K562 (cell line): Measurements from ENCODE around the gene TMEM72. TPM values are rescaled to one million over a fixed set of nuclear protein-coding genes. Genes with fewer than 3 reads are reported as not detected.

ENCODE experiments used
- ETS2 ChIP-seq: IDR thresholded peaks from 2 replicates; pipeline ENCODE4 v1.6.1; 2016; ENCODE audit warnings: borderline replicate concordance, missing genetic modification characterization, mild to moderate bottlenecking, moderate library complexity, missing compliant biosample characterization; ENCODE audit not compliant: poor library complexity, severe bottlenecking
- ETV1 ChIP-seq: fragments of 450-650 bp; conservative IDR thresholded peaks from 2 replicates; pipeline ENCODE4 v1.6.1; 2016; ENCODE audit warnings: missing genetic modification characterization, control low read depth, low read depth, missing compliant biosample characterization
- KLF16 ChIP-seq: IDR thresholded peaks from 2 replicates; pipeline ENCODE4 v1.6.1; 2016; ENCODE audit warnings: antibody characterized with exemption
- MTA1 ChIP-seq: fragments of 450-650 bp; IDR thresholded peaks from 2 replicates; pipeline ENCODE4 v1.6.1; 2017; ENCODE audit warnings: borderline replicate concordance
- PHB ChIP-seq: fragments of 250-450 bp; sonication (Bioruptor Pico); IDR thresholded peaks from 2 replicates; pipeline ENCODE4 v1.5.0; 2021
- POLR2A ChIP-seq: fragments of 450-650 bp; conservative IDR thresholded peaks from 2 replicates; pipeline ENCODE4 v1.6.1; 2016
- RAD51 ChIP-seq: fragments of 450-650 bp; IDR thresholded peaks from 2 replicates; pipeline ENCODE4 v1.7.1; 2016; ENCODE audit warnings: low read depth, mild to moderate bottlenecking, borderline replicate concordance
- RFX5 ChIP-seq: IDR thresholded peaks from 2 replicates; pipeline ENCODE4 v1.6.1; 2011; ENCODE audit warnings: low read depth, mild to moderate bottlenecking, improper control_type of control experiment, low read length
- ZBTB17 ChIP-seq: fragments of 450-650 bp; formaldehyde crosslinking; IDR thresholded peaks from 2 replicates; pipeline ENCODE4 v1.4.0; 2020; ENCODE audit warnings: mild to moderate bottlenecking
- ZBTB7A ChIP-seq: IDR thresholded peaks from 2 replicates; pipeline ENCODE4 v1.6.1; 2011; ENCODE audit warnings: low read depth, mild to moderate bottlenecking, low read length, moderate library complexity, borderline replicate concordance; ENCODE audit not compliant: control insufficient read depth
- polyA plus RNA-seq, 8 experiments: library from polyadenylated mRNA; depleted of rRNA in 4 of 8; stranded (reverse) in 5 of 8; unstranded in 3 of 8; fragments of >200 nt; fragmentation: Nextera tagmentation in 2 of 8; fragmentation: Illumina TruSeq in 1 of 8; extraction: Ambion mirVana in 2 of 8; extraction: Trizol in 1 of 8; gene quantifications; 2 replicates each; pipeline versions ENCODE4 v1.2.1 to v1.2.3, GENCODE V29; 2011 to 2014; ENCODE audit warnings: inconsistent platforms in 1 of 8, missing spikeins in 1 of 8
- total RNA-seq, 7 experiments: library from RNA; depleted of rRNA in 6 of 7; stranded (reverse); fragments of >200 nt in 6 of 7; fragmentation: Illumina TruSeq in 2 of 7; extraction: Trizol in 2 of 7; gene quantifications; 2 replicates each; pipeline versions ENCODE4 v1.2.1 to v1.2.3, GENCODE V29; 2011 to 2021; ENCODE audit warnings: low replicate concordance in 1 of 7
- TF ChIP-seq, protein P1 (sequence below): sonication (generic); formaldehyde crosslinking; IDR thresholded peaks from 2 replicates; pipeline ENCODE4 v1.9.0; 2022; ENCODE audit warnings: mild to moderate bottlenecking, missing genetic modification reagents
- TF ChIP-seq, protein P2 (sequence below): IDR thresholded peaks from 3 replicates; pipeline ENCODE4 v1.6.1; 2011; ENCODE audit warnings: borderline replicate concordance, mild to moderate bottlenecking, moderate library complexity; ENCODE audit not compliant: insufficient read length; ENCODE audit errors: extremely low read depth
- TF ChIP-seq, protein P3 (sequence below): fragments of 250-450 bp; sonication (Bioruptor Pico); IDR thresholded peaks from 2 replicates; pipeline ENCODE4 v1.8.0; 2021; ENCODE audit warnings: borderline replicate concordance, mild to moderate bottlenecking, moderate library complexity; ENCODE audit not compliant: poor library complexity, severe bottlenecking
- TF ChIP-seq, protein P4 (sequence below): sonication (generic); formaldehyde crosslinking; IDR thresholded peaks from 2 replicates; pipeline ENCODE4 v1.8.0; 2022; ENCODE audit warnings: mild to moderate bottlenecking, missing genetic modification reagents
- TF ChIP-seq, protein P5 (sequence below): fragments of 250-450 bp; sonication (Bioruptor Pico); IDR thresholded peaks from 2 replicates; pipeline ENCODE4 v1.4.0; 2020
- TF ChIP-seq, protein P6 (sequence below): sonication (generic); formaldehyde crosslinking; IDR thresholded peaks from 2 replicates; pipeline ENCODE4 v1.8.0; 2022; ENCODE audit warnings: missing genetic modification reagents, mild to moderate bottlenecking, borderline replicate concordance

Gene TMEM72
- total and polyA plus RNA-seq, 9 of the 15 experiments (the other 6 are each of a cell fraction or from before 2014, with no cell fraction given) = not detected

DNA sequence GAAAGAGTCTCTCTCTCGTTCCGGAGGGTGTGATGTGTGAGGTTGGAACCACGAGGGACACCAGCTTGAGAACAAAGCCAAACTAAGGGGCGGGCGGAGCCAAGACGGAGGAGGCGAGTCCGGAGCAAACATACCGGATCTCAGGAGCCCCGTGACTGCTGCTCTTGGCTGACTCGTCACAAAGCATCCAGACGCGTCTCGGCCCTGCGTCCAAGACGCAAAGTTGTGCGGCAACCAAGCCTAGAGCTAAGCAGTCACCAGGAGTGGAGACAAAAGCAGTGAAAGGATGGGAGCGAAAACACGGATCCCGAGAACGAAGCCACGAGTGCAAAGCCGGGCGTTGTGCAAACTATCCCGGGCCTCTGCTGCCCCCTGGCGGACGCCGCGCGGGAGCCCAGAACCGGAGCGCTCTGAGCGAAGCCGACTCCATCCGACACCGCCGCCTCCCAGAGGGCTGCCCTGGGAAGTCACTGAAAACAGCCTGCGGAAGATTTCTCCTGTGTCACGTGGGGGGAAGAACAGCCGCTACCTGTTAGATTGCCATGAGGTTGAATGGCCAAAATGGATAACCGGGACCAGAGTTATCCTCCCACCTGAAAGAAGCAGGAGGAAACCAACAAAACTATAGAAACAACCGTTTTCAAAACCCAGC is 46.4 kb upstream of the TMEM72 start (continued):
- TF ChIP-seq ETV1 = no peak
- TF ChIP-seq PHB = no peak
- TF ChIP-seq MTA1 = no peak
- TF ChIP-seq, protein P1, sequence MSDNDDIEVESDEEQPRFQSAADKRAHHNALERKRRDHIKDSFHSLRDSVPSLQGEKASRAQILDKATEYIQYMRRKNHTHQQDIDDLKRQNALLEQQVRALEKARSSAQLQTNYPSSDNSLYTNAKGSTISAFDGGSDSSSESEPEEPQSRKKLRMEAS (CRISPR knock-in tag) = 0 out of 2 replicates have a peak, but pooled peaks have one; percentile 22
- no peak for TF ChIP-seq RFX5
- no peak for TF ChIP-seq POLR2A
- TF ChIP-seq, protein P2, sequence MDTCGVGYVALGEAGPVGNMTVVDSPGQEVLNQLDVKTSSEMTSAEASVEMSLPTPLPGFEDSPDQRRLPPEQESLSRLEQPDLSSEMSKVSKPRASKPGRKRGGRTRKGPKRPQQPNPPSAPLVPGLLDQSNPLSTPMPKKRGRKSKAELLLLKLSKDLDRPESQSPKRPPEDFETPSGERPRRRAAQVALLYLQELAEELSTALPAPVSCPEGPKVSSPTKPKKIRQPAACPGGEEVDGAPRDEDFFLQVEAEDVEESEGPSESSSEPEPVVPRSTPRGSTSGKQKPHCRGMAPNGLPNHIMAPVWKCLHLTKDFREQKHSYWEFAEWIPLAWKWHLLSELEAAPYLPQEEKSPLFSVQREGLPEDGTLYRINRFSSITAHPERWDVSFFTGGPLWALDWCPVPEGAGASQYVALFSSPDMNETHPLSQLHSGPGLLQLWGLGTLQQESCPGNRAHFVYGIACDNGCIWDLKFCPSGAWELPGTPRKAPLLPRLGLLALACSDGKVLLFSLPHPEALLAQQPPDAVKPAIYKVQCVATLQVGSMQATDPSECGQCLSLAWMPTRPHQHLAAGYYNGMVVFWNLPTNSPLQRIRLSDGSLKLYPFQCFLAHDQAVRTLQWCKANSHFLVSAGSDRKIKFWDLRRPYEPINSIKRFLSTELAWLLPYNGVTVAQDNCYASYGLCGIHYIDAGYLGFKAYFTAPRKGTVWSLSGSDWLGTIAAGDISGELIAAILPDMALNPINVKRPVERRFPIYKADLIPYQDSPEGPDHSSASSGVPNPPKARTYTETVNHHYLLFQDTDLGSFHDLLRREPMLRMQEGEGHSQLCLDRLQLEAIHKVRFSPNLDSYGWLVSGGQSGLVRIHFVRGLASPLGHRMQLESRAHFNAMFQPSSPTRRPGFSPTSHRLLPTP = no peak
- TF ChIP-seq KLF16 = peak; percentile 58; the same call in 1 of the 2 replicates
- TF ChIP-seq, protein P3, sequence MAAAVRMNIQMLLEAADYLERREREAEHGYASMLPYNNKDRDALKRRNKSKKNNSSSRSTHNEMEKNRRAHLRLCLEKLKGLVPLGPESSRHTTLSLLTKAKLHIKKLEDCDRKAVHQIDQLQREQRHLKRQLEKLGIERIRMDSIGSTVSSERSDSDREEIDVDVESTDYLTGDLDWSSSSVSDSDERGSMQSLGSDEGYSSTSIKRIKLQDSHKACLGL (CRISPR knock-in tag) = no peak
- TF ChIP-seq, protein P4, sequence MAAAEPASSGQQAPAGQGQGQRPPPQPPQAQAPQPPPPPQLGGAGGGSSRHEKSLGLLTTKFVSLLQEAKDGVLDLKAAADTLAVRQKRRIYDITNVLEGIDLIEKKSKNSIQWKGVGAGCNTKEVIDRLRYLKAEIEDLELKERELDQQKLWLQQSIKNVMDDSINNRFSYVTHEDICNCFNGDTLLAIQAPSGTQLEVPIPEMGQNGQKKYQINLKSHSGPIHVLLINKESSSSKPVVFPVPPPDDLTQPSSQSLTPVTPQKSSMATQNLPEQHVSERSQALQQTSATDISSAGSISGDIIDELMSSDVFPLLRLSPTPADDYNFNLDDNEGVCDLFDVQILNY (CRISPR knock-in tag) = no peak
- peak; percentile 79; the same call in 1 of the 2 replicates for TF ChIP-seq RAD51
- TF ChIP-seq, protein P5, sequence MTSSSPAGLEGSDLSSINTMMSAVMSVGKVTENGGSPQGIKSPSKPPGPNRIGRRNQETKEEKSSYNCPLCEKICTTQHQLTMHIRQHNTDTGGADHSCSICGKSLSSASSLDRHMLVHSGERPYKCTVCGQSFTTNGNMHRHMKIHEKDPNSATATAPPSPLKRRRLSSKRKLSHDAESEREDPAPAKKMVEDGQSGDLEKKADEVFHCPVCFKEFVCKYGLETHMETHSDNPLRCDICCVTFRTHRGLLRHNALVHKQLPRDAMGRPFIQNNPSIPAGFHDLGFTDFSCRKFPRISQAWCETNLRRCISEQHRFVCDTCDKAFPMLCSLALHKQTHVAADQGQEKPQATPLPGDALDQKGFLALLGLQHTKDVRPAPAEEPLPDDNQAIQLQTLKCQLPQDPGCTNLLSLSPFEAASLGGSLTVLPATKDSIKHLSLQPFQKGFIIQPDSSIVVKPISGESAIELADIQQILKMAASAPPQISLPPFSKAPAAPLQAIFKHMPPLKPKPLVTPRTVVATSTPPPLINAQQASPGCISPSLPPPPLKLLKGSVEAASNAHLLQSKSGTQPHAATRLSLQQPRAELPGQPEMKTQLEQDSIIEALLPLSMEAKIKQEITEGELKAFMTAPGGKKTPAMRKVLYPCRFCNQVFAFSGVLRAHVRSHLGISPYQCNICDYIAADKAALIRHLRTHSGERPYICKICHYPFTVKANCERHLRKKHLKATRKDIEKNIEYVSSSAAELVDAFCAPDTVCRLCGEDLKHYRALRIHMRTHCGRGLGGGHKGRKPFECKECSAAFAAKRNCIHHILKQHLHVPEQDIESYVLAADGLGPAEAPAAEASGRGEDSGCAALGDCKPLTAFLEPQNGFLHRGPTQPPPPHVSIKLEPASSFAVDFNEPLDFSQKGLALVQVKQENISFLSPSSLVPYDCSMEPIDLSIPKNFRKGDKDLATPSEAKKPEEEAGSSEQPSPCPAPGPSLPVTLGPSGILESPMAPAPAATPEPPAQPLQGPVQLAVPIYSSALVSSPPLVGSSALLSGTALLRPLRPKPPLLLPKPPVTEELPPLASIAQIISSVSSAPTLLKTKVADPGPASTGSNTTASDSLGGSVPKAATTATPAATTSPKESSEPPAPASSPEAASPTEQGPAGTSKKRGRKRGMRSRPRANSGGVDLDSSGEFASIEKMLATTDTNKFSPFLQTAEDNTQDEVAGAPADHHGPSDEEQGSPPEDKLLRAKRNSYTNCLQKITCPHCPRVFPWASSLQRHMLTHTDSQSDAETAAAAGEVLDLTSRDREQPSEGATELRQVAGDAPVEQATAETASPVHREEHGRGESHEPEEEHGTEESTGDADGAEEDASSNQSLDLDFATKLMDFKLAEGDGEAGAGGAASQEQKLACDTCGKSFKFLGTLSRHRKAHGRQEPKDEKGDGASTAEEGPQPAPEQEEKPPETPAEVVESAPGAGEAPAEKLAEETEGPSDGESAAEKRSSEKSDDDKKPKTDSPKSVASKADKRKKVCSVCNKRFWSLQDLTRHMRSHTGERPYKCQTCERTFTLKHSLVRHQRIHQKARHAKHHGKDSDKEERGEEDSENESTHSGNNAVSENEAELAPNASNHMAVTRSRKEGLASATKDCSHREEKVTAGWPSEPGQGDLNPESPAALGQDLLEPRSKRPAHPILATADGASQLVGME (CRISPR knock-in tag) = 0 out of 2 replicates have a peak, but pooled peaks have one; percentile 27
- TF ChIP-seq, protein P6, sequence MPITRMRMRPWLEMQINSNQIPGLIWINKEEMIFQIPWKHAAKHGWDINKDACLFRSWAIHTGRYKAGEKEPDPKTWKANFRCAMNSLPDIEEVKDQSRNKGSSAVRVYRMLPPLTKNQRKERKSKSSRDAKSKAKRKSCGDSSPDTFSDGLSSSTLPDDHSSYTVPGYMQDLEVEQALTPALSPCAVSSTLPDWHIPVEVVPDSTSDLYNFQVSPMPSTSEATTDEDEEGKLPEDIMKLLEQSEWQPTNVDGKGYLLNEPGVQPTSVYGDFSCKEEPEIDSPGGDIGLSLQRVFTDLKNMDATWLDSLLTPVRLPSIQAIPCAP = no peak
- TF ChIP-seq ETS2 (tag) = no peak
- no peak for TF ChIP-seq ZBTB7A
- no peak for TF ChIP-seq ZBTB17 (CRISPR knock-in tag)
